K562 (cell line): ENCODE measurements around the gene ZFHX2. TPM values are rescaled to one million over a fixed set of nuclear protein-coding genes. Genes with fewer than 3 reads are reported as not detected.

Experiments
- ATAC-seq: fragments of 200-7000 bp; cut with Tn5 transposase; 3 replicates; pipeline ENCODE4 v1.9.1; 2020; ENCODE audit warnings: moderate library complexity
- BruUV-seq: library from RNA; stranded (reverse); fragments of 400-500 nt; replicated peaks from 2 replicates; lab custom pipeline; 2021; lab: Mats Ljungman, UMichigan
- CTCF ChIA-PET: fragments of 300-600 bp; formaldehyde crosslinking; extraction: SDS; loops from one replicate; lab custom pipeline; 2021; ENCODE audit warnings: low intra/inter-chr PET ratio; lab: Yijun Ruan, JAX
- POLR2A ChIA-PET: fragments of 300-600, 350-650 bp; sonication (Branson Sonifier 250); formaldehyde crosslinking; extraction: SDS; loops from one replicate; lab custom pipeline; 2021; ENCODE audit warnings: antibody characterized with exemption, inconsistent platforms; lab: Yijun Ruan, JAX
- DNase-seq, 4 experiments: peaks; one replicate each; pipeline versions ENCODE4 v3.0.0 to v3.0.0-alpha.2; 2011 to 2018; ENCODE audit warnings: low spot score in 3 of 4, mixed read lengths in 3 of 4; ENCODE audit errors: extremely low read depth in 1 of 4
- FAIRE-seq: peaks from 2 replicates; lab custom pipeline; 2011; peaks lifted over from hg19 to GRCh38; lab: Jason Lieb, UNC
- H2AFZ ChIP-seq: 2 replicates; pipeline ENCODE4 v1.6.0; 2011; ENCODE audit warnings: low read depth, low read length, control low read depth, inconsistent platforms
- H3K27ac ChIP-seq: fragments of 200-600 bp; 3 replicates; pipeline ENCODE4 v1.8.0; 2011; ENCODE audit warnings: low read depth, mild to moderate bottlenecking, control low read depth, inconsistent platforms, low read length, moderate library complexity, mixed read lengths; ENCODE audit errors: extremely low read depth
- H3K27me3 ChIP-seq, 2 experiments: fragments of 300-600 bp in 1 of 2; 2 replicates in 1 of 2; 3 replicates in 1 of 2; pipeline versions ENCODE4 v1.6.0 to v1.8.0; 2011; ENCODE audit warnings: inconsistent platforms in 2 of 2, low read length in 2 of 2, mild to moderate bottlenecking in 1 of 2, mixed read lengths in 1 of 2, moderate library complexity in 1 of 2; ENCODE audit not compliant: control insufficient read depth in 2 of 2, insufficient read depth in 2 of 2
- H3K36me3 ChIP-seq: fragments of 300-600 bp; 3 replicates; pipeline ENCODE4 v1.8.0; 2011; ENCODE audit warnings: mild to moderate bottlenecking, low read length, inconsistent platforms; ENCODE audit not compliant: control insufficient read depth, insufficient read depth
- H3K4me1 ChIP-seq, 2 experiments: fragments of 200-600 bp in 1 of 2; replicated peaks in 1 of 2; 2 replicates in 1 of 2; 3 replicates in 1 of 2; pipeline versions ENCODE4 v1.5.1 to v1.8.0; 2011; ENCODE audit warnings: inconsistent platforms in 2 of 2, low read length in 2 of 2, mild to moderate bottlenecking in 1 of 2, mixed read lengths in 1 of 2, moderate library complexity in 1 of 2; ENCODE audit not compliant: control insufficient read depth in 2 of 2, insufficient read depth in 2 of 2
- H3K4me2 ChIP-seq: 2 replicates; pipeline ENCODE4 v1.6.1; 2011; ENCODE audit warnings: low read length, control low read depth, inconsistent platforms, mixed read lengths; ENCODE audit not compliant: insufficient read depth
- H3K4me3 ChIP-seq: fragments of 200-600 bp; sonication (generic), shearing (Covaris generic); 2 replicates; pipeline ENCODE4 v1.5.1; 2016; ENCODE audit warnings: control low read depth, inconsistent platforms
- H3K79me2 ChIP-seq: fragments of 200-600 bp; 3 replicates; pipeline ENCODE4 v1.8.0; 2011; ENCODE audit warnings: low read length, inconsistent platforms; ENCODE audit not compliant: control insufficient read depth, insufficient read depth
- H3K9ac ChIP-seq, 2 experiments: 2 replicates each; pipeline versions ENCODE4 v1.6.0 to v1.6.1; 2011; ENCODE audit warnings: low read depth in 2 of 2, low read length in 2 of 2, control low read depth in 1 of 2, inconsistent platforms in 1 of 2, mild to moderate bottlenecking in 1 of 2, mixed read lengths in 1 of 2; ENCODE audit not compliant: insufficient read depth in 1 of 2
- H3K9me1 ChIP-seq: one replicate; pipeline ENCODE4 v1.6.0; 2011; ENCODE audit warnings: inconsistent platforms, mild to moderate bottlenecking, low read length, moderate library complexity; ENCODE audit not compliant: control insufficient read depth, insufficient read depth
- H3K9me3 ChIP-seq: replicated peaks from 2 replicates; pipeline ENCODE4 v1.5.1; 2011; ENCODE audit warnings: low read depth, low read length, inconsistent platforms; ENCODE audit not compliant: control insufficient read depth, insufficient read depth
- H4K20me1 ChIP-seq: replicated peaks from 2 replicates; pipeline ENCODE4 v1.6.1; 2011; ENCODE audit warnings: low read length, inconsistent platforms, mixed read lengths; ENCODE audit not compliant: control insufficient read depth, insufficient read depth
- CHD4 ChIP-seq: fragments of 200-600 bp; sonication (generic); IDR thresholded peaks from 3 replicates; pipeline ENCODE4 v1.6.1; 2012; ENCODE audit warnings: low read depth, mild to moderate bottlenecking, mixed read lengths, low read length, inconsistent platforms; ENCODE audit not compliant: insufficient read depth, insufficient replicate concordance, poor library complexity, severe bottlenecking
- CREB1 ChIP-seq, 2 experiments: sonication (generic) in 1 of 2; formaldehyde crosslinking in 1 of 2; IDR thresholded peaks; 2 replicates each; pipeline versions ENCODE4 v1.6.1 to v1.8.0; 2012 to 2022; ENCODE audit warnings: inconsistent platforms in 1 of 2, mild to moderate bottlenecking in 1 of 2, missing genetic modification reagents in 1 of 2, moderate library complexity in 1 of 2
- DDX20 ChIP-seq: fragments of 450-650 bp; IDR thresholded peaks from 2 replicates; pipeline ENCODE4 v1.6.1; 2016; ENCODE audit warnings: missing genetic modification characterization, low read depth, mild to moderate bottlenecking, missing compliant biosample characterization, moderate library complexity
- FOSL1 ChIP-seq: fragments of 200-800 bp; sonication (Bioruptor generic); conservative IDR thresholded peaks from 2 replicates; pipeline ENCODE4 v1.6.1; 2016; ENCODE audit warnings: missing genetic modification characterization, missing compliant biosample characterization
- FOXP1 ChIP-seq: sonication (generic); formaldehyde crosslinking; IDR thresholded peaks from 2 replicates; pipeline ENCODE4 v1.8.0; 2022; ENCODE audit warnings: mild to moderate bottlenecking, missing genetic modification reagents
- KLF1 ChIP-seq: fragments of 450-650 bp; IDR thresholded peaks from 2 replicates; pipeline ENCODE4 v1.6.1; 2016; ENCODE audit warnings: missing genetic modification characterization, missing compliant biosample characterization
- PRDM10 ChIP-seq: fragments of 450-650 bp; IDR thresholded peaks from 2 replicates; pipeline ENCODE4 v1.6.1; 2018; ENCODE audit not compliant: partially characterized antibody
- PRMT5 ChIP-seq: sonication (generic); formaldehyde crosslinking; IDR thresholded peaks from 2 replicates; pipeline ENCODE4 v1.5.0; 2020; ENCODE audit warnings: missing genetic modification reagents
- SPI1 ChIP-seq: IDR thresholded peaks from 2 replicates; pipeline ENCODE4 v1.6.1; 2011; ENCODE audit warnings: low read depth, low read length, control low read depth, borderline replicate concordance
- ZBTB1 ChIP-seq: sonication (generic); formaldehyde crosslinking; IDR thresholded peaks from 2 replicates; pipeline ENCODE4 v1.8.1; 2023; ENCODE audit warnings: missing genetic modification reagents, low read depth, mild to moderate bottlenecking, borderline replicate concordance
- ZFX ChIP-seq: sonication (generic); formaldehyde crosslinking; IDR thresholded peaks from 2 replicates; pipeline ENCODE4 v1.8.0; 2022; ENCODE audit warnings: mild to moderate bottlenecking, missing genetic modification reagents, moderate library complexity
- ZKSCAN1 ChIP-seq: fragments of 150-350 bp; IDR thresholded peaks from 2 replicates; pipeline ENCODE4 v1.6.1; 2016; ENCODE audit warnings: low read depth, low read length
- ZKSCAN8 ChIP-seq: fragments of 200-800 bp; sonication (Bioruptor generic); IDR thresholded peaks from 2 replicates; pipeline ENCODE4 v1.6.1; 2016; ENCODE audit warnings: missing genetic modification characterization, missing compliant biosample characterization
- ZNF551 ChIP-seq: fragments of 250-450 bp; sonication (Bioruptor Pico); IDR thresholded peaks from 2 replicates; pipeline ENCODE4 v1.5.0; 2021; ENCODE audit warnings: mild to moderate bottlenecking, moderate library complexity
- WGBS: fragments of 100-300 bp; shearing (Covaris generic); methylation state at CpG from one replicate; pipeline ENCODE4 v1.1.6; 2016; ENCODE audit warnings: low coverage, mixed read lengths; ENCODE audit not compliant: insufficient coverage; ENCODE audit errors: missing lambda C conversion rate; 5-methylcytosine and 5-hydroxymethylcytosine counted together
- in situ Hi-C: fragments of 300-500 bp; cut with MboI; formaldehyde crosslinking; loops from 4 replicates; pipeline ENCODE4 v1.15.0; 2018; ENCODE audit warnings: inconsistent platforms, mixed read lengths
- intact Hi-C: fragments of 100-400 bp; cut with micrococcal nuclease; formaldehyde crosslinking; loops from 2 replicates; pipeline ENCODE4 v1.14.2; 2022
- polyA plus RNA-seq, 8 experiments: library from polyadenylated mRNA; depleted of rRNA in 4 of 8; stranded (reverse) in 5 of 8; unstranded in 3 of 8; fragments of >200 nt; fragmentation: Nextera tagmentation in 2 of 8; fragmentation: Illumina TruSeq in 1 of 8; extraction: Ambion mirVana in 2 of 8; extraction: Trizol in 1 of 8; gene quantifications; 2 replicates each; pipeline versions ENCODE4 v1.2.1 to v1.2.3, GENCODE V29; 2011 to 2014; ENCODE audit warnings: inconsistent platforms in 1 of 8, missing spikeins in 1 of 8
- total RNA-seq, 7 experiments: library from RNA; depleted of rRNA in 6 of 7; stranded (reverse); fragments of >200 nt in 6 of 7; fragmentation: Illumina TruSeq in 2 of 7; extraction: Trizol in 2 of 7; gene quantifications; 2 replicates each; pipeline versions ENCODE4 v1.2.1 to v1.2.3, GENCODE V29; 2011 to 2021; ENCODE audit warnings: low replicate concordance in 1 of 7

The ZFHX2 gene
- total and polyA plus RNA-seq, 9 of the 15 experiments (the other 6 are each of a cell fraction or from before 2014, with no cell fraction given): 0.06 to 0.11 (median 0.11) TPM; not detected in 4

GRCh38 chr14:23564181-23564812 is 12.7 kb upstream of the ZFHX2 start:
- ChIA-PET POLR2A (interaction anchor here (0.6 to 0.7 kb wide), 2 partner anchors 7 to 22 kb away, joined by 3 read pairs; no protein-coding TSS in a partner anchor), CTCF (interaction anchor here (0.7 kb wide), 1 partner anchor 172 kb away, joined by 3 read pairs; no protein-coding TSS in a partner anchor)
- peaks cover 12 to 27% of the 10 kb centered on the region in 2 experiments; a peak in 4 of 5 replicates for H3K4me1 ChIP-seq
- H3K36me3 ChIP-seq: peaks cover 55% of the 10 kb centered on the region; the same call in 2 of the 3 replicates
- no peak overlapping the region for H3K9ac ChIP-seq
- H4K20me1 ChIP-seq: 0 out of 2 replicates have a peak, but pooled peaks cover 3% of the 10 kb centered on the region
- DNase-seq: no peak
- WGBS: 95% methylated on average over 12 of the region's 13 CpGs
- ATAC-seq: no peak
- H3K27me3 ChIP-seq: no peaks in the 10 kb centered on the region
- no peak overlapping the region for H3K4me2 ChIP-seq
- peaks cover 10% of the 10 kb centered on the region; the same call in 2 of the 3 replicates for H3K79me2 ChIP-seq
- H3K4me3 ChIP-seq: no peak overlapping the region
- intact Hi-C loops: loop anchor here (5.0 kb wide), 1 partner anchor 442 kb away; no protein-coding TSS in a partner anchor
- no peak overlapping the region for H3K27ac ChIP-seq
- in situ Hi-C loops: loop anchor here (10.0 kb wide), 1 partner anchor 299 kb away; no protein-coding TSS in a partner anchor
- TF ChIP-seq CREB1 (IDR thresholded peaks at IDR 0.05) (no peak), CREB1 (CRISPR knock-in tag; IDR thresholded peaks at IDR 0.05) (no peak), PRMT5 (CRISPR knock-in tag) (no peak), ZBTB1 (CRISPR knock-in tag) (no peak), ZFX (no peak), PRDM10 (no peak), ZKSCAN1 (no peak), ZKSCAN8 (CRISPR knock-in tag) (no peak), CHD4 (no peak), DDX20 (tag) (no peak), FOSL1 (tag) (no peak), FOXP1 (CRISPR knock-in tag) (no peak), SPI1 (no peak), ZNF551 (CRISPR knock-in tag) (no peak), KLF1 (tag) (no peak)
- TF ChIP-seq, all 486 proteins: peak for 0
- FAIRE-seq: no peak
- no TSS peak for BruUV-seq
- H2AFZ ChIP-seq: no peak overlapping the region
- no peaks in the 10 kb centered on the region for H3K9me1 ChIP-seq
- H3K9me3 ChIP-seq: no peaks in the 10 kb centered on the region
